GF-D8 (cell line): ENCODE measurements around the gene PMAIP1.
"Not testable (repeated sequence)": the region's sequence is repeated elsewhere in the genome, so short reads cannot be mapped to it uniquely, and the experiment has no call there.

Source experiments
- DNase-seq: peaks from one replicate; lab custom pipeline; 2025; lab: John Stamatoyannopoulos, UW

PMAIP1 gene

GRCh38 chr18:59884351-59884750 is 15.4 kb upstream of the PMAIP1 start:
- no peak for DNase-seq

- DNase-seq, result peak; percentile 46
Observed at GRCh38 chr18:59885579-59886163, 14.1 kb upstream of the PMAIP1 start.

DNA sequence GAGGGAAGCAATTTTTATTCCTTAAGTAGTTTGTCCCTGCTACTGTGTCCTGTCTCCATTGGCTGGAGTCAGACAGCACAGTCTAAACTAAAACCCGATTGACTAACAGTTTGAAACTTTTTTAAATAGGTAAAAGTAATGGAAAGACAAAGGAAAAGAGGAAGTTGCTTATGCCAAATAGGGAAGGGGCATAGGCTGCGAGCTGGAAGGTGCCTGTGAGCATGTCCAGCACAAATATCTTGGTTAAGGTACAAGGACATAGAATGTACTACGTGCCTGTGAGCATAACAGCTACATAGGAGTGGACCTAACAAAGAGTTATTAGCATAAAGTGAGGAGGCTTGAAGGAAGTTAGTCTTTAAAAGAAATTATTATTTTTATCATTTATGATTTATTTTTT is 13.4 kb upstream of the PMAIP1 start:
- not testable (repeated sequence) for DNase-seq

GRCh38 chr18:59892123-59892522 is 7.7 kb upstream of the PMAIP1 start:
- no peak for DNase-seq

DNA sequence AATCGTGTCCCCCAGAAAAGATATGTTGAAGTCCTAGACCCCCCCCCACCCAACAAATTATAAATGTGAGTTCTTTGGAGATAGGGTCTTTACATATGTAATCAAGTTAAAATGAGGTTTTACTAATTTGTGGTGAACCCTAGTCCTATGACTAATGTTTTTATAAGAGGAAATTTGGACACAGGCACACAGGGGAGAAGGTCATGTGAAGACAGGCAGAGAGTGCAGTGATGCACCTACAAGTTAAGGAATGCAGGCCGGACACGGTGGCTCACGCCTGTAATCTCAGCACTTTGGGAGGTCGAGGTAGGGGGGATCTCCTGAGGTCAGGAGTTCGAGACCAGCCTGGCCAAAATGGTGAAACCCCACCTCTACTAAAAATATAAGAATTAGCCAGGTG is 5.8 kb upstream of the PMAIP1 start:
- DNase-seq, result no peak

- no peak for DNase-seq
Observed at GRCh38 chr18:59897321-59897954, 2.4 kb upstream of the PMAIP1 start.

DNA sequence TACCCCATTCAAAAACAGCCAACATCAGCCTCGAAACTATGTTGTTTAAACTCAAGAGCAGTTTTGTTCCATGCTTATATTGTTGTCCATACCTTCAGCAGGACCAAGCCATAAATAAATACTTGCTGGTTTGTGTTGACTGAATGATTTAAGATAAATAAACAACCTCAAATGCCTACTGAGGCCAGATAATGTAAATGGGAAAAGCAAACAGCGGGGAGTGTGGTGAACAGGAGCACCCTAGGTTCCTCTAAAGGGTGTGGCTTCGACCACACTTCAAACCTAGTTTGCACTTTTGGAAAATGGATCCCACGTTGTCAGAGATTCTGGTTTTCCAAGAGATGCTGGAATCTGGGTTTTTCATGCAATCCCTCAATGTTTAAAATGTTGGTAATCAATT is 1.7 kb upstream of the PMAIP1 start:
- no peak for DNase-seq

DNA sequence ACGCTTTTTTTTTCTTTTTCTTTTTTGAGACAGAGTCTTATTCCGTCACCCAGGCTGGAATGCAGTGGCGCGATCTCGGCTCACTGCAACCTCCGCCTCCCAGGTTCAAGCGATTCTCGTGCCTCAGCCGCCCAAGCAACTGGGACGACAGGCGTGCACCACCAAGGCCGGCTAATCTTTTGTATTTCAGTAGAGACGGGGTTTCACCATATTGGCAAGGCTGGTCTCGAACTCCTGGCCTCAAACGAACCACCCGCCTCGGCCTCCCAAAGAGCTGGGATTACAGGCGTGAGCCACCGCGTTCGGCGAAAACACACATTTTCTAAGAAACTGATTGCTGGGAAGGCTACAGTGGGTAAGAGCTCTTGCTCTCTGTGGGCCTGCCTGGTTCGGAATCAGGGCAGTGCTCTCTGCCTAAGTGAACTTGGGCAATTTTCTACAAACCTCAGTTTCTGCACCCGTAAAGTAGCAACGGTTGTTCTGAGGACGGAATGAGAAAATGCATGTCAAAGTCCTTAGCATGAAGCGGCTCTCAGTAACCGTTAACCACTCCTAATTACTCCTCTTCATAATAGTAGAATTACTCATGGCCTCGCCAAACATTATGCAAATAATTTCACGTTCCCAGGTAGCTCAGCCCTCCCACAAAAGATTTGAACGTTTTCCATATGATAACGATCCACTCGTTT is 1.0 kb upstream of the PMAIP1 start:
- DNase-seq, result no peak

GRCh38 chr18:59900222-59901128 is 679 bp downstream of the PMAIP1 start:
- DNase-seq, result peak; percentile 83

- no peak for DNase-seq
Observed at GRCh38 chr18:59902131-59902992, 2.6 kb downstream of the PMAIP1 start.

- no peak for DNase-seq
Observed at GRCh38 chr18:59902993-59903610, 3.3 kb downstream of the PMAIP1 start.

GRCh38 chr18:59904011-59904601 is 4.3 kb downstream of the PMAIP1 start:
- DNase-seq, result no peak

DNA sequence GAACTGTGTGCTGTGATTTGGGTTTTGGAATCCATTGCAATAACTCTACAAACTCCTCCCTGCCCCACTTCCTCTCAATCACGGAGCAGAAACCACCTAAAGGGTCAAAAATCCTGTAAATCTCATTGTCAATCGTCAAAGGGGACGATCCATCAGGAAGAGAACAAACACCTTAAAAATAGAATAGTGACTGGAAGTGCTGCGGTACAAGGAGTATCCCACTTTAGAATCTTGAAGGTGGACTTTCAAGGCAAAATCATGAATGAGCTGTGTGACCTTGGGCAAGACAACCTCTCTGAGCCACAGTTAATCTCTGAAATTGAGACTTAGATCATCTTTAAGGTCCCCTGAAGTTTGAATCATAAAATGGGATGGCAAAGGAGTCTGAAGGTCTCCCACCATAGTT is 5.9 kb downstream of the PMAIP1 start:
- DNase-seq, result no peak

DNA sequence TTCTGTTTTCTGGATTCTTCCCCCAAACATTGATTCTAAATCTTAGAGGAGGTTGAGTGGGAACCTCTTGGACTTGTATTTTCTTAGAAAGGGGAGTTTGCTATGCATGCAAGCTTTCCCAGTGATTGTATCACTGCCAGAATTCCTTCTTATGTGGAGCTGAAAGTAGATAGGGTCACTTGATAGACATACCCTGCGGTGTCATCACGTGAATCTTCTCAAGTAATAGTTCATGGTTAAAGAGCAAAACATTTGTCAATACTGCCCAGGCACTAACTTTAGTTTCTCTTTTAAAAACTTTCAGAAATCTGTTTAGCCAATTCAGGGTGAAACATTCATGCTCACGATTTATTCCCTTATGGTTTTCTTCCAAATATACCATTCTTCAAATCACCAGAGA is 6.4 kb downstream of the PMAIP1 start:
- no peak for DNase-seq

DNA sequence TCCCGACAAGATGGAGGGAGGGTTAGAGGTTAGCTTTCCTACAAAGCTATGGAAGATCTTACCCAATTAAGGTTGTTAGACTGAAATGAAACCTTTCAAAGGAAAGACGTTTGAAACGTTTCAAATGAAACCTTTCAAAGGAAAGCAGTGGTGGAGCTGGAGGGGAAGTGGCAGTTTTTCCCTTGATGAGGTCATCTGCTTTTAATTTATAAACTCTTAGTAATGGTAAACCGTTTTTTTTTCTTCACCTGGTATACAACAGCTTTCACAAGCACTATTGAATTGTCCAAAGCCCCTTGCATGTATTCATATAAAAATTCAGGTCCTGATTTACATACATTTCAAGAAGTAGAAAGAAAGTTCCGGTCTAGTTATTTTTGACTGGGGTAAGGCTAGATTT is 7.4 kb downstream of the PMAIP1 start:
- DNase-seq, result peak; percentile 45

DNA sequence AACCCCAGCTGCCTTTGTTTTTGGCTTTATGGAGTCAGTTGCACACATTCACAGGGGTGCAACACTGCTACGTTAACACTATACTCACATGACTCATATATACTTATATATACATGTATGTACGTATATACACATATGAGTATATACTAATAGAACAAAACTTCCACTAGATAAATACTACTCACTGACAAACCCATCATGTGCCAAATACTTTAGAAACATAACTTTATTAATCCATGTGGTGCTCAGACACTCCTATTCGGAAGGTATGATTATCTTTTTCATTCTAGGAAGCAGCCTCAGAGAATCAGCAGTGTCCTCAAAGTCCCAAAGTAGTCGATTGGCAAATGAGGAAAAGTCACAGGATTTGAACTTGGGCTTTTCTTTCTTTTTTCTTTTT is 7.9 kb downstream of the PMAIP1 start:
- no peak for DNase-seq

DNA sequence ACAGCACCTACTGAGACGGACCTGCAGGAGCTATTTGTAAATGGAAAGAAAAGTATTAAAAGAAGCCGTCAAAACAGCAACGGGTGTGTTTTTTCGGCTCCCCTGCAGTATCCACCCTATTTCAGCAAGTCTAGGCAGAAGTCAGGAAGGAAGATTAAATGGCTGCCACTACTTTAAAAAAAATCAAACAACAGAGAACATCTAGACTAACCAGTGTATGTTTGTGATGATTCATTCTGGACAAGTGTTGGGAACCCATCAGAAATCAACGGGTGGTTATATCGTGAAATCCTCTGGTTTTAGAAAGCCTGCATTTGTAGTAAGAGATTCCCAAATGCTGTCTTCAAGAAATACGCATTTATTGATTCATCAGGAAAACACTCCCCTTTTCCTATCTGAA is 9.0 kb downstream of the PMAIP1 start:
- no peak for DNase-seq

DNA sequence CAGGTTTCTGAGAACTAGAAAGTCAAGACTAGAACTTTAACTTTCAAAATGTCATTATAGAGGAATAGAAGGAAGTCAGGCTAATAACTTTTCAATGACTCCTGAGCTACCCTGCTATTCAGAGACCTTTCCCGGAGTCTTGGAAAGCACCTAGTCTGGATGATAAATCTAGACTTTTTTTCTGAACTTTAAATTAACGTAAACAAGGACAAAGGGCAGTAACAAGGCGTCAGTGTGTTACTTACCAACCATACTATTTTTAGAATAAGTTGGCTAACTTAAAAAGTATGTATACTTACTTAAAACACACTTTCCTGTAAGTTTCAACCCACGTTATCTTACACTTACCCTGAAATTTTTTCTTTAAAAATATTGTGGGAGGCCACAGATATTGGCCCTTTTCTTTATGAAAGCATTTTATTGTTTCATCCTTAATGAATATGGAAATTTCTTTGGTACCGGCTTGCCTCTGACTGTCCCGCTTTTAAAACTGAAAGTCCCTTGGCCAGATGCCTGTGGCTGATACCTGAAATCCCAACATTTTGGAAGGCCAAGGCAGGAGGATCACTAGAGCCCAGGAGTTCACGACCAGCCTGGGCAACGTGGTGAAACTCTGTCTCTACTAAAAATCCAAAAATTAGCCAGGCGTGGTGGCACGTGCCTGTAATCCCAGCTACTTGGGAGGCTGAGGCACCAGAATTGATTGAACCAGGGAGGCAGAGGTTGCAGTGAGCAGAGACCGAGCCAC is 9.7 kb downstream of the PMAIP1 start:
- no peak for DNase-seq

- no peak for DNase-seq
Observed at GRCh38 chr18:59910967-59911366, 11.2 kb downstream of the PMAIP1 start.

DNA sequence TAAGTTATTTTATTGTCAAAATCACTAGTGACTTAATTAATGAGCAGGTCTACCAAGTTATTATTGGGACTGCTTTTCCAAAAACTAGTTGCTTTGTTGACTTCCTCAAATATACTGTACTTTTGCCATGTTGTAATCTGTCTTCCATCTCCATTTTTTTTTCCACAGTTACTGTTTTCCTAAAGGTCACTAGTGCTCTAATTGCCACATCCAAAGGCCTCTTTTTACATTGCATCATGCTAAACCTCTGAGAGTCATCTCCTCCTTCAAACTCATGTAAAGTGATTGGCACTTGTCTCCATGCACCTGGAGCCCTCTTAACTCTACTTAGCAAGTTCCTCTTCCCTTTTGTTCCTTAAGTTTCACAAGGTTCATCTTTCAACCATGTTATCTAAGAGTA is 11.8 kb downstream of the PMAIP1 start:
- peak; percentile 97 for DNase-seq
